NK-92 (cell line): ENCODE results near the gene PDE8B.
"Not testable (repeated sequence)": the region's sequence is repeated elsewhere in the genome, so short reads cannot be mapped to it uniquely, and the experiment has no call there.

Source experiments
- DNase-seq: peaks from one replicate; lab custom pipeline; 2025; ENCODE audit not compliant: unreplicated experiment; lab: John Stamatoyannopoulos, UW

PDE8B gene

GRCh38 chr5:77355080-77355479 is 144.6 kb downstream of the PDE8B start:
- no peak for DNase-seq

GRCh38 chr5:77355751-77356150 is 145.3 kb downstream of the PDE8B start:
- no peak for DNase-seq

- DNase-seq, result no peak
These were observed 146.3 kb downstream of the PDE8B start for GRCh38 chr5:77356740-77357139.

- DNase-seq, result no peak
These were observed 148.1 kb downstream of the PDE8B start for GRCh38 chr5:77358255-77359205.

- DNase-seq, result no peak
These were observed 148.8 kb downstream of the PDE8B start for GRCh38 chr5:77359231-77359630.

GRCh38 chr5:77360381-77360780 is 149.9 kb downstream of the PDE8B start:
- no peak for DNase-seq

- DNase-seq, result no peak
These were observed 150.5 kb downstream of the PDE8B start for GRCh38 chr5:77360973-77361372.

- no peak for DNase-seq
These were observed 156.4 kb downstream of the PDE8B start for GRCh38 chr5:77366717-77367500.

- no peak for DNase-seq
These were observed 157.3 kb downstream of the PDE8B start for GRCh38 chr5:77367741-77368140.

- no peak for DNase-seq
These were observed 157.9 kb downstream of the PDE8B start for GRCh38 chr5:77368367-77368766.

- no peak for DNase-seq
These were observed 159.1 kb downstream of the PDE8B start for GRCh38 chr5:77369566-77369965.

- no peak for DNase-seq
These were observed 164.2 kb downstream of the PDE8B start for GRCh38 chr5:77374686-77375085.

- DNase-seq, result no peak
These were observed 166.3 kb downstream of the PDE8B start for GRCh38 chr5:77376609-77377300.

GRCh38 chr5:77379558-77380061 is 169.1 kb downstream of the PDE8B start:
- no peak for DNase-seq

- no peak for DNase-seq
These were observed 170.2 kb downstream of the PDE8B start for GRCh38 chr5:77380636-77381035.

GRCh38 chr5:77383336-77383735 is 172.9 kb downstream of the PDE8B start:
- not testable (repeated sequence) for DNase-seq

GRCh38 chr5:77386340-77386739 is 175.9 kb downstream of the PDE8B start:
- DNase-seq, result not testable (repeated sequence)

- DNase-seq, result no peak
These were observed 179.3 kb downstream of the PDE8B start for GRCh38 chr5:77389746-77390145.

GRCh38 chr5:77390221-77390620 is 179.7 kb downstream of the PDE8B start:
- DNase-seq, result no peak

GRCh38 chr5:77390795-77391194 is 180.3 kb downstream of the PDE8B start:
- no peak for DNase-seq

GRCh38 chr5:77391240-77391765 is 180.8 kb downstream of the PDE8B start:
- no peak for DNase-seq
